ENCODE data around the gene CBLL1.

DNA sequence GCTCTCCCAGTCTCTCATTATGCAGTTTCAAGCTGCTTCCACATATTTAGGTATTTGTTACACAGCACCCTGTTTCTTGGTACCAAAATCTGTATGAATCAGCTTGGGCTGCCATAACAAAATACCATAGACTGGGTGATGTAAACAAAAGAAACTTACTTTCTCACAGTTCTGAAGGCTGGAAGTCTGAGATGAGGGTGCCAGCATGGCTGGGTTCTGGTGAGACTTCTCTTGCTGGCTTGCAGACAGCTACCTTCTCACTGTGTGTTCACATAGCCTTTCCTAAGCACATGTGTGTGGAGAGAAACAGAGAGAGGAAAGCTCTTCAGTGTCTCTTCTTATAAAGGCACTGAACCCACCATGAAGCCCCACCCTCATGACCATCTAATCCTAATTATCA, 15.7 kb upstream of the CBLL1 start:
- TF ChIP-seq, protein P1, sequence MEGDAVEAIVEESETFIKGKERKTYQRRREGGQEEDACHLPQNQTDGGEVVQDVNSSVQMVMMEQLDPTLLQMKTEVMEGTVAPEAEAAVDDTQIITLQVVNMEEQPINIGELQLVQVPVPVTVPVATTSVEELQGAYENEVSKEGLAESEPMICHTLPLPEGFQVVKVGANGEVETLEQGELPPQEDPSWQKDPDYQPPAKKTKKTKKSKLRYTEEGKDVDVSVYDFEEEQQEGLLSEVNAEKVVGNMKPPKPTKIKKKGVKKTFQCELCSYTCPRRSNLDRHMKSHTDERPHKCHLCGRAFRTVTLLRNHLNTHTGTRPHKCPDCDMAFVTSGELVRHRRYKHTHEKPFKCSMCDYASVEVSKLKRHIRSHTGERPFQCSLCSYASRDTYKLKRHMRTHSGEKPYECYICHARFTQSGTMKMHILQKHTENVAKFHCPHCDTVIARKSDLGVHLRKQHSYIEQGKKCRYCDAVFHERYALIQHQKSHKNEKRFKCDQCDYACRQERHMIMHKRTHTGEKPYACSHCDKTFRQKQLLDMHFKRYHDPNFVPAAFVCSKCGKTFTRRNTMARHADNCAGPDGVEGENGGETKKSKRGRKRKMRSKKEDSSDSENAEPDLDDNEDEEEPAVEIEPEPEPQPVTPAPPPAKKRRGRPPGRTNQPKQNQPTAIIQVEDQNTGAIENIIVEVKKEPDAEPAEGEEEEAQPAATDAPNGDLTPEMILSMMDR (IDR thresholded peaks at IDR 0.05) = no peak
- TF ChIP-seq POLR2A (IDR thresholded peaks at IDR 0.05) (no peak), POLR2AphosphoS5 (IDR thresholded peaks at IDR 0.05) (no peak)
